Measurements from ENCODE around the gene ZNF608. TPM values are rescaled to one million over a fixed set of nuclear protein-coding genes. Genes with fewer than 3 reads are reported as not detected.

ZNF608 gene
- total and polyA plus RNA-seq, 4 donors: 9.5 to 83.2 (median 20.4) TPM

DNA sequence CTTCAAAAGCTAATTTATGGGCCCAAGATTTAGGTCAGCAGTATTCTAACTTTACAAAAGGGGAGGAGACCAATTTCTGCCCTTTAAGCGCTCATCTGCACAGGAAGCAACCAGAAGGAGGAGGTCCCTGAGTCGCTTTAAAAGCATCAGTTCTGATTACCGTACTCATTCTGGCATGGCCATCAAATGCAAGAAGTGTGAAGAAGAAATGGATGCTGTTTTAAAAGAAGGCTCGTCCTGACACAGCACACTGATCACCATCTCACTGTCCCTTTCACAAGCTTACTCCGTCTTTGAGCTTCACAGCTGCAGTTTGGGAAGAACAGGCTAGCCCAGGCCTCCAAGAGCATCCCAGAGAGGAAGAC, 17.5 kb downstream of the ZNF608 start:
- TF ChIP-seq, protein P1, sequence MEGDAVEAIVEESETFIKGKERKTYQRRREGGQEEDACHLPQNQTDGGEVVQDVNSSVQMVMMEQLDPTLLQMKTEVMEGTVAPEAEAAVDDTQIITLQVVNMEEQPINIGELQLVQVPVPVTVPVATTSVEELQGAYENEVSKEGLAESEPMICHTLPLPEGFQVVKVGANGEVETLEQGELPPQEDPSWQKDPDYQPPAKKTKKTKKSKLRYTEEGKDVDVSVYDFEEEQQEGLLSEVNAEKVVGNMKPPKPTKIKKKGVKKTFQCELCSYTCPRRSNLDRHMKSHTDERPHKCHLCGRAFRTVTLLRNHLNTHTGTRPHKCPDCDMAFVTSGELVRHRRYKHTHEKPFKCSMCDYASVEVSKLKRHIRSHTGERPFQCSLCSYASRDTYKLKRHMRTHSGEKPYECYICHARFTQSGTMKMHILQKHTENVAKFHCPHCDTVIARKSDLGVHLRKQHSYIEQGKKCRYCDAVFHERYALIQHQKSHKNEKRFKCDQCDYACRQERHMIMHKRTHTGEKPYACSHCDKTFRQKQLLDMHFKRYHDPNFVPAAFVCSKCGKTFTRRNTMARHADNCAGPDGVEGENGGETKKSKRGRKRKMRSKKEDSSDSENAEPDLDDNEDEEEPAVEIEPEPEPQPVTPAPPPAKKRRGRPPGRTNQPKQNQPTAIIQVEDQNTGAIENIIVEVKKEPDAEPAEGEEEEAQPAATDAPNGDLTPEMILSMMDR (IDR thresholded peaks at IDR 0.05; ENCODE audit: control extremely low read depth, extremely low read depth): no peak
- Histone ChIP-seq H3K9ac (ENCODE audit: insufficient read depth in 1 of 2, low read length in 2 of 2) (no peak overlapping the region), H3K27me3 (ENCODE audit: control insufficient read depth in 3 of 3, insufficient read depth in 3 of 3, low read length in 2 of 3) (no peaks in the 10 kb centered on the region), H3K4me3 (no peak overlapping the region), H3K9me3 (ENCODE audit: control insufficient read depth in 4 of 4, insufficient read depth in 3 of 4, low read length in 3 of 4) (no peaks in the 10 kb centered on the region), H3K27ac (ENCODE audit: low read depth in 1 of 2, low read length in 1 of 2) (no peak overlapping the region), H3K36me3 (ENCODE audit: control insufficient read depth in 4 of 4, insufficient read depth in 4 of 4, low read length in 4 of 4) (peaks cover 0 to 6% (median 3%) of the 10 kb centered on the region in 4 donors), H3K4me1 (ENCODE audit: control insufficient read depth in 5 of 5, insufficient read depth in 5 of 5, low read length in 5 of 5) (peaks cover 10 to 39% (median 20%) of the 10 kb centered on the region in 5 donors)
- 90 to 91% methylated on average over 5 of the region's 5 CpGs for WGBS, 2 donors
- no peak for DNase-seq
- no peak for ATAC-seq (ENCODE audit: insufficient read depth, low FRiP score)

DNA sequence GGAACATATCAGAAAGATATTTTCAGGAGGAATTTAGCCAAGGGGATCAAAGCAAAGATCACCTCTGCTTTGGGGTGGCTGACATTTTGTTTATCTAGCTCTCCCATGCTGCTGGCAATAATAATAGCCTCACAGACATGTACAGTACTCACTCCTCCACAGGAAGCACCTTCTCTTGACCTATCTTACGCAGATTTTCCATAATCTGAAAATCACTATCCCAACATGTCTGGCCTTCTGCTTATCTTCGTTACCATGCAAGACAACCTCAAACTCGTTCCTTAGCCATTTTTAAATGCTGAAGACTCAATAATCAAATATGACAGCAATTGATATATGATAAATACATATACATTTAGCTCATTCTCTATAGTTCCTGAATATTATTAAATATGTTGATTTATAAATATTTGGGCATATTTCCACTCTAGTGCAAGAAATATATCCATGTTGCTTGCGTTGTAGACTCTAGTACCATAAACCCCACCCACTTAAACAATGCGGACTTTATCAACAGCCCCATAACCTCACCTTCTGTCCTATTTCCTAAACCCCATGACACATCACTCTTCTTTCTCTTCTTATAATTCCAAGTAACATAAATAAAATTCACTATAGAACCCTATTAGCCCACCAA, 18.0 kb downstream of the ZNF608 start:
- Histone ChIP-seq H3K9ac (ENCODE audit: insufficient read depth in 1 of 2, low read length in 2 of 2) (no peak overlapping the region), H3K4me3 (no peak overlapping the region), H3K27me3 (ENCODE audit: control insufficient read depth in 3 of 3, insufficient read depth in 3 of 3, low read length in 2 of 3) (no peaks in the 10 kb centered on the region), H3K9me3 (ENCODE audit: control insufficient read depth in 4 of 4, insufficient read depth in 3 of 4, low read length in 3 of 4) (no peaks in the 10 kb centered on the region), H3K27ac (ENCODE audit: low read depth in 1 of 2, low read length in 1 of 2) (no peak overlapping the region), H3K36me3 (ENCODE audit: control insufficient read depth in 4 of 4, insufficient read depth in 4 of 4, low read length in 4 of 4) (peaks cover 0 to 6% (median 3%) of the 10 kb centered on the region in 4 donors), H3K4me1 (ENCODE audit: control insufficient read depth in 5 of 5, insufficient read depth in 5 of 5, low read length in 5 of 5) (peaks cover 9 to 36% (median 19%) of the 10 kb centered on the region in 5 donors)
- 92 to 93% methylated on average over 5 of the region's 5 CpGs for WGBS, 2 donors
- TF ChIP-seq, protein P1 (IDR thresholded peaks at IDR 0.05; ENCODE audit: control extremely low read depth, extremely low read depth): no peak
- DNase-seq (no peak), ATAC-seq (ENCODE audit: insufficient read depth, low FRiP score) (no peak)

DNA sequence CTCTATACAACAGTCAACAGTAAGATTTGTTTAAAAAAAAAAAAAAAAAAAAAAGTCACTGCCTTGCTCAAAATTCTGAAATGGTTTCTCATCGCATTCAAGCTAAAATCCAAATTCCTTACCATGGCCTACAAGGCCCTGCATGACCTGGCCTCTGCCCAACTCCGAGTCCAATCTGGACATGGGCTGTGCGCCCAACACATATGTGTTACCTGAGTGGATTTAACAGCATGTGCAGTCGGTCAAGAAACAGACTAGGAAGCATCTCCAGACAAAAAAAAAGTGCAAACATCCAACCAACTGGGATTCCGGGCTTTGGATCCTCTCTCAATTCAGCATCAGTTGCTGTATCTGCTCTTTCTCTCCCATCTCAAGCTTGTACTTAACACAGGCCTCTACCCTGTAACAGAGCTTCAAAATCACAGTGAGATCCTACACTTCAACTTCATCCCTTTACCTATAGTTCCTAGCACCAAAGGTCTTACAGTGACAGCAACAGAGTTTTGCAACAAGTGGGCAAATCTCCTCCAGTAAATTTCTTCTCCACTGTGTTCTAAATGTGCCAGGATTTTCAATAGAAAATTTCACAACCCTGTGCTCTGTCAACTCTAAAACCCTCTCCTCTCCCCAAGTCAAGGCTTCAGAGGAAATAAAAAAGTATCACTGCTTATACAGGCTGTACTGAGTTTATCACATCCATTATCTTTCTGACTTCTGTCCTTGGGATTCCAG, 19.6 kb downstream of the ZNF608 start:
- Histone ChIP-seq H3K4me1 (ENCODE audit: control insufficient read depth in 5 of 5, insufficient read depth in 5 of 5, low read length in 5 of 5) (peaks cover 5 to 20% (median 10%) of the 10 kb centered on the region in 5 donors), H3K4me3 (no peak overlapping the region), H3K27me3 (ENCODE audit: control insufficient read depth in 3 of 3, insufficient read depth in 3 of 3, low read length in 2 of 3) (no peaks in the 10 kb centered on the region), H3K9me3 (ENCODE audit: control insufficient read depth in 4 of 4, insufficient read depth in 3 of 4, low read length in 3 of 4) (no peaks in the 10 kb centered on the region), H3K27ac (ENCODE audit: low read depth in 1 of 2, low read length in 1 of 2) (no peak overlapping the region), H3K36me3 (ENCODE audit: control insufficient read depth in 4 of 4, insufficient read depth in 4 of 4, low read length in 4 of 4) (peaks cover 0 to 6% (median 3%) of the 10 kb centered on the region in 4 donors), H3K9ac (ENCODE audit: insufficient read depth in 1 of 2, low read length in 2 of 2) (no peak overlapping the region)
- DNase-seq (no peak), ATAC-seq (ENCODE audit: insufficient read depth, low FRiP score) (no peak)
- TF ChIP-seq, protein P1 (IDR thresholded peaks at IDR 0.05; ENCODE audit: control extremely low read depth, extremely low read depth): no peak
- WGBS, 2 donors: 88 to 93% methylated on average over 5 of the region's 5 CpGs
